K562 (cell line): ENCODE measurements around the gene ELP5. TPM values are rescaled to one million over a fixed set of nuclear protein-coding genes. Genes with fewer than 3 reads are reported as not detected.

ENCODE experiments used
- E2F1 ChIP-seq: sonication (generic); formaldehyde crosslinking; IDR thresholded peaks from 2 replicates; pipeline ENCODE4 v1.8.1; 2023; ENCODE audit warnings: mild to moderate bottlenecking, missing genetic modification reagents, moderate library complexity
- FOXA3 ChIP-seq, 2 experiments: fragments of 450-650 bp in 1 of 2; sonication (generic) in 1 of 2; formaldehyde crosslinking; IDR thresholded peaks in 1 of 2; conservative IDR thresholded peaks in 1 of 2; 2 replicates each; pipeline versions ENCODE4 v1.4.0 to v1.8.0; 2020 to 2022; ENCODE audit warnings: mild to moderate bottlenecking in 2 of 2, missing genetic modification reagents in 1 of 2
- GMEB1 ChIP-seq: fragments of 250-450 bp; sonication (Bioruptor Pico); IDR thresholded peaks from 2 replicates; pipeline ENCODE4 v1.4.0; 2020; ENCODE audit warnings: mild to moderate bottlenecking
- HNRNPL ChIP-seq: fragments of 200-400 bp; formaldehyde crosslinking; IDR thresholded peaks from 2 replicates; pipeline ENCODE4 v1.6.1; 2017; ENCODE audit warnings: low read depth, mild to moderate bottlenecking, low read length
- JUN ChIP-seq, 2 experiments: sonication (generic) in 1 of 2; formaldehyde crosslinking in 1 of 2; IDR thresholded peaks; 2 replicates each; pipeline versions ENCODE4 v1.6.1 to v1.8.0; 2012 to 2022; ENCODE audit warnings: borderline replicate concordance in 2 of 2, mild to moderate bottlenecking in 2 of 2, improper control_type of control experiment in 1 of 2, low read depth in 1 of 2, low read length in 1 of 2, missing genetic modification reagents in 1 of 2
- MIER1 ChIP-seq: fragments of 450-650 bp; IDR thresholded peaks from 2 replicates; pipeline ENCODE4 v1.6.1; 2016; ENCODE audit warnings: antibody characterized with exemption, mild to moderate bottlenecking, low read depth
- NCOR1 ChIP-seq: fragments of 450-650 bp; IDR thresholded peaks from 2 replicates; pipeline ENCODE4 v1.6.1; 2016; ENCODE audit warnings: mild to moderate bottlenecking, moderate library complexity
- TAF1 ChIP-seq: IDR thresholded peaks from 2 replicates; pipeline ENCODE4 v1.6.1; 2011; ENCODE audit warnings: mild to moderate bottlenecking, low read length, moderate library complexity; ENCODE audit not compliant: insufficient read depth, control insufficient read depth, severe bottlenecking; ENCODE audit errors: extremely low read depth
- TARDBP ChIP-seq: fragments of 450-650 bp; IDR thresholded peaks from 2 replicates; pipeline ENCODE4 v1.6.1; 2016
- TRIM28 ChIP-seq: fragments of 450-650 bp; IDR thresholded peaks from 2 replicates; pipeline ENCODE4 v1.6.1; 2017
- ZBTB17 ChIP-seq: fragments of 450-650 bp; formaldehyde crosslinking; IDR thresholded peaks from 2 replicates; pipeline ENCODE4 v1.4.0; 2020; ENCODE audit warnings: mild to moderate bottlenecking
- ZBTB49 ChIP-seq: sonication (generic); formaldehyde crosslinking; IDR thresholded peaks from 2 replicates; pipeline ENCODE4 v1.8.0; 2022; ENCODE audit warnings: missing genetic modification reagents, mild to moderate bottlenecking, borderline replicate concordance
- ZBTB7A ChIP-seq: IDR thresholded peaks from 2 replicates; pipeline ENCODE4 v1.6.1; 2011; ENCODE audit warnings: low read depth, mild to moderate bottlenecking, low read length, moderate library complexity, borderline replicate concordance; ENCODE audit not compliant: control insufficient read depth
- ZNF165 ChIP-seq: fragments of 250-450 bp; sonication (Bioruptor Pico); IDR thresholded peaks from 2 replicates; pipeline ENCODE4 v1.4.0; 2020; ENCODE audit warnings: borderline replicate concordance
- ZNF175 ChIP-seq: fragments of 200-800 bp; sonication (Bioruptor generic); IDR thresholded peaks from 2 replicates; pipeline ENCODE4 v1.6.1; 2016; ENCODE audit warnings: low read depth, mild to moderate bottlenecking, missing genetic modification characterization, missing compliant biosample characterization
- ZNF232 ChIP-seq: sonication (generic); formaldehyde crosslinking; IDR thresholded peaks from 2 replicates; pipeline ENCODE4 v1.8.0; 2022; ENCODE audit warnings: mild to moderate bottlenecking, missing genetic modification reagents
- ZNF592 ChIP-seq: fragments of 450-650 bp; IDR thresholded peaks from 2 replicates; pipeline ENCODE4 v1.6.1; 2017; ENCODE audit warnings: antibody characterized with exemption, mild to moderate bottlenecking
- polyA plus RNA-seq, 8 experiments: library from polyadenylated mRNA; depleted of rRNA in 4 of 8; stranded (reverse) in 5 of 8; unstranded in 3 of 8; fragments of >200 nt; fragmentation: Nextera tagmentation in 2 of 8; fragmentation: Illumina TruSeq in 1 of 8; extraction: Ambion mirVana in 2 of 8; extraction: Trizol in 1 of 8; gene quantifications; 2 replicates each; pipeline versions ENCODE4 v1.2.1 to v1.2.3, GENCODE V29; 2011 to 2014; ENCODE audit warnings: inconsistent platforms in 1 of 8, missing spikeins in 1 of 8
- total RNA-seq, 7 experiments: library from RNA; depleted of rRNA in 6 of 7; stranded (reverse); fragments of >200 nt in 6 of 7; fragmentation: Illumina TruSeq in 2 of 7; extraction: Trizol in 2 of 7; gene quantifications; 2 replicates each; pipeline versions ENCODE4 v1.2.1 to v1.2.3, GENCODE V29; 2011 to 2021; ENCODE audit warnings: low replicate concordance in 1 of 7

ELP5 gene
- total and polyA plus RNA-seq, 9 of the 15 experiments (the other 6 are each of a cell fraction or from before 2014, with no cell fraction given) = 25.7 to 77.9 (median 52.9) TPM

- TF ChIP-seq GMEB1 (no peak), ZNF592 (no peak), ZBTB17 (CRISPR knock-in tag) (no peak), HNRNPL (no peak), ZBTB49 (CRISPR knock-in tag) (no peak), FOXA3 (CRISPR knock-in tag; conservative IDR thresholded peaks at IDR 0.05 in 1 of 2, IDR thresholded peaks at IDR 0.05 in 1 of 2) (no peak), ZNF165 (CRISPR knock-in tag) (no peak), TARDBP (no peak), MIER1 (no peak), TRIM28 (peak; percentile 46; the same call in 1 of the 2 replicates), JUN (IDR thresholded peaks at IDR 0.05; ENCODE audit: borderline replicate concordance, low read depth, low read length) (no peak), JUN (CRISPR knock-in tag; IDR thresholded peaks at IDR 0.05; ENCODE audit: borderline replicate concordance) (no peak), TAF1 (peak; percentile 39), ZBTB7A (0 out of 2 replicates have a peak, but pooled peaks have one; percentile 13), ZNF175 (no peak), ZNF232 (CRISPR knock-in tag) (no peak), E2F1 (no peak), NCOR1 (no peak)
Observed at GRCh38 chr17:7262935-7263800, 11.2 kb downstream of the ELP5 start (continued).
